Neutrophil (primary cell): ENCODE data around the gene DENND1A.

Experiments
- H3K27ac ChIP-seq: fragments of 200-600 bp; sonication (generic); 2 replicates; pipeline ENCODE4 v1.5.1; 2016; ENCODE audit warnings: mild to moderate bottlenecking, moderate library complexity
- H3K27me3 ChIP-seq: fragments of 200-600 bp; sonication (generic); 2 replicates; pipeline ENCODE4 v1.6.0; 2016; ENCODE audit warnings: mild to moderate bottlenecking
- H3K36me3 ChIP-seq: fragments of 200-600 bp; sonication (generic); 2 replicates; pipeline ENCODE4 v1.5.1; 2017
- H3K4me1 ChIP-seq, 2 experiments: fragments of 200-600 bp in 1 of 2; sonication (generic) in 1 of 2; 1 replicate in 1 of 2; 2 replicates in 1 of 2; pipeline versions ENCODE4 v1.5.1 to v1.6.1; 2013 to 2016; ENCODE audit warnings: low read depth in 1 of 2, low read length in 1 of 2, mild to moderate bottlenecking in 1 of 2, moderate library complexity in 1 of 2; ENCODE audit not compliant: control insufficient read depth in 1 of 2, insufficient read depth in 1 of 2
- H3K4me3 ChIP-seq, 2 experiments: fragments of 200-600 bp in 1 of 2; sonication (generic) in 1 of 2; 1 replicate in 1 of 2; 2 replicates in 1 of 2; pipeline ENCODE4 v1.5.1; 2013 to 2016; ENCODE audit warnings: low read depth in 1 of 2, low read length in 1 of 2, mild to moderate bottlenecking in 1 of 2, moderate library complexity in 1 of 2
- H3K9me3 ChIP-seq: fragments of 200-600 bp; sonication (generic); 2 replicates; pipeline ENCODE4 v1.5.1; 2016
- CTCF ChIP-seq: fragments of 200-600 bp; sonication (generic); IDR thresholded peaks from 2 replicates; pipeline ENCODE4 v1.5.1; 2016; ENCODE audit warnings: antibody characterized with exemption

Gene DENND1A

GRCh38 chr9:123364241-123364824, 565.6 kb downstream of the DENND1A start:
- no peak for TF ChIP-seq CTCF
- no peaks in the 10 kb centered on the region for H3K9me3 ChIP-seq
- H3K4me1 ChIP-seq, result no peaks in the 10 kb centered on the region
- no peaks in the 10 kb centered on the region for H3K36me3 ChIP-seq
- no peak overlapping the region for H3K4me3 ChIP-seq
- peaks cover 23% of the 10 kb centered on the region for H3K27me3 ChIP-seq
- no peak overlapping the region for H3K27ac ChIP-seq

GRCh38 chr9:123362856-123363255, 567.1 kb downstream of the DENND1A start:
- Histone ChIP-seq H3K9me3 (no peaks in the 10 kb centered on the region), H3K4me3 (no peak overlapping the region), H3K27ac (no peak overlapping the region), H3K36me3 (no peaks in the 10 kb centered on the region), H3K4me1 (no peaks in the 10 kb centered on the region), H3K27me3 (peaks cover 23% of the 10 kb centered on the region)
- TF ChIP-seq CTCF, result no peak

- Histone ChIP-seq H3K4me1 (no peaks in the 10 kb centered on the region), H3K36me3 (no peaks in the 10 kb centered on the region), H3K27me3 (peaks cover 23% of the 10 kb centered on the region), H3K4me3 (no peak overlapping the region), H3K27ac (no peak overlapping the region), H3K9me3 (no peaks in the 10 kb centered on the region)
- TF ChIP-seq CTCF, result no peak
These were observed 568.0 kb downstream of the DENND1A start for GRCh38 chr9:123361731-123362510.

- H3K4me3 ChIP-seq, result no peak overlapping the region
- H3K27me3 ChIP-seq, result peaks cover 20% of the 10 kb centered on the region
- no peaks in the 10 kb centered on the region for H3K9me3 ChIP-seq
- no peaks in the 10 kb centered on the region for H3K4me1 ChIP-seq
- no peaks in the 10 kb centered on the region for H3K36me3 ChIP-seq
- H3K27ac ChIP-seq, result no peak overlapping the region
- TF ChIP-seq CTCF, result no peak
These were observed 568.7 kb downstream of the DENND1A start for GRCh38 chr9:123361086-123361730.

- H3K9me3 ChIP-seq, result no peaks in the 10 kb centered on the region
- H3K36me3 ChIP-seq, result no peaks in the 10 kb centered on the region
- no peaks in the 10 kb centered on the region for H3K4me1 ChIP-seq
- H3K27ac ChIP-seq, result no peak overlapping the region
- no peak for TF ChIP-seq CTCF
- H3K27me3 ChIP-seq, result peaks cover 12% of the 10 kb centered on the region
- no peak overlapping the region for H3K4me3 ChIP-seq
These were observed 569.5 kb downstream of the DENND1A start for GRCh38 chr9:123360161-123361085.
